HG02938 (cell line): ENCODE data around the gene ESR1.
"Not testable (repeated sequence)": the region's sequence is repeated elsewhere in the genome, so short reads cannot be mapped to it uniquely, and the experiment has no call there.

ENCODE experiments used
- ATAC-seq: cut with Tn5 transposase; IDR thresholded peaks from one replicate; pipeline ENCODE4 v1.9.1; 2021; ENCODE audit warnings: mild to moderate bottlenecking, moderate library complexity; ENCODE audit not compliant: unreplicated experiment

ESR1 gene

GRCh38 chr6:151811081-151811480 lies 3.6 kb downstream of the ESR1 start:
- no peak for ATAC-seq

GRCh38 chr6:151813858-151814257 lies 6.4 kb downstream of the ESR1 start:
- ATAC-seq, result no peak

GRCh38 chr6:151814614-151815013 lies 7.1 kb downstream of the ESR1 start:
- no peak for ATAC-seq

- ATAC-seq, result peak; percentile 96
Measured at GRCh38 chr6:151822252-151823111, 15.0 kb downstream of the ESR1 start.

- no peak for ATAC-seq
Measured at GRCh38 chr6:151826517-151827142, 19.1 kb downstream of the ESR1 start.

GRCh38 chr6:151832710-151833109 lies 25.2 kb downstream of the ESR1 start:
- no peak for ATAC-seq

GRCh38 chr6:151835396-151835795 lies 27.9 kb downstream of the ESR1 start:
- no peak for ATAC-seq

- ATAC-seq, result no peak
Measured at GRCh38 chr6:151837223-151837622, 29.7 kb downstream of the ESR1 start.

- no peak for ATAC-seq
Measured at GRCh38 chr6:151842816-151843215, 35.3 kb downstream of the ESR1 start.

GRCh38 chr6:151847064-151847463 lies 39.6 kb downstream of the ESR1 start:
- ATAC-seq, result no peak

- ATAC-seq, result no peak
Measured at GRCh38 chr6:151850479-151851003, 43.1 kb downstream of the ESR1 start.

GRCh38 chr6:151858294-151858693 lies 50.8 kb downstream of the ESR1 start:
- ATAC-seq, result no peak

- no peak for ATAC-seq
Measured at GRCh38 chr6:151862461-151862860, 55.0 kb downstream of the ESR1 start.

GRCh38 chr6:151867361-151867869 lies 59.9 kb downstream of the ESR1 start:
- ATAC-seq, result not testable (repeated sequence)

- ATAC-seq, result no peak
Measured at GRCh38 chr6:151869345-151869744, 61.9 kb downstream of the ESR1 start.

- no peak for ATAC-seq
Measured at GRCh38 chr6:151869787-151870186, 62.3 kb downstream of the ESR1 start.

GRCh38 chr6:151870375-151870774 lies 62.9 kb downstream of the ESR1 start:
- no peak for ATAC-seq

GRCh38 chr6:151875524-151875923 lies 68.0 kb downstream of the ESR1 start:
- ATAC-seq, result no peak

- no peak for ATAC-seq
Measured at GRCh38 chr6:151876122-151876521, 68.6 kb downstream of the ESR1 start.

GRCh38 chr6:151877458-151877857 lies 70.0 kb downstream of the ESR1 start:
- no peak for ATAC-seq

GRCh38 chr6:151881231-151881630 lies 73.7 kb downstream of the ESR1 start:
- ATAC-seq, result no peak

- ATAC-seq, result no peak
Measured at GRCh38 chr6:151882206-151882605, 74.7 kb downstream of the ESR1 start.
